HG03571 (cell line): Measurements from ENCODE around the gene TPI1.

Experiments used
- ATAC-seq: cut with Tn5 transposase; IDR thresholded peaks from one replicate; pipeline ENCODE4 v1.9.1; 2021; ENCODE audit not compliant: unreplicated experiment

The TPI1 gene

GRCh38 chr12:6916426-6917200 is 49.3 kb downstream of the TPI1 start:
- ATAC-seq = no peak

DNA sequence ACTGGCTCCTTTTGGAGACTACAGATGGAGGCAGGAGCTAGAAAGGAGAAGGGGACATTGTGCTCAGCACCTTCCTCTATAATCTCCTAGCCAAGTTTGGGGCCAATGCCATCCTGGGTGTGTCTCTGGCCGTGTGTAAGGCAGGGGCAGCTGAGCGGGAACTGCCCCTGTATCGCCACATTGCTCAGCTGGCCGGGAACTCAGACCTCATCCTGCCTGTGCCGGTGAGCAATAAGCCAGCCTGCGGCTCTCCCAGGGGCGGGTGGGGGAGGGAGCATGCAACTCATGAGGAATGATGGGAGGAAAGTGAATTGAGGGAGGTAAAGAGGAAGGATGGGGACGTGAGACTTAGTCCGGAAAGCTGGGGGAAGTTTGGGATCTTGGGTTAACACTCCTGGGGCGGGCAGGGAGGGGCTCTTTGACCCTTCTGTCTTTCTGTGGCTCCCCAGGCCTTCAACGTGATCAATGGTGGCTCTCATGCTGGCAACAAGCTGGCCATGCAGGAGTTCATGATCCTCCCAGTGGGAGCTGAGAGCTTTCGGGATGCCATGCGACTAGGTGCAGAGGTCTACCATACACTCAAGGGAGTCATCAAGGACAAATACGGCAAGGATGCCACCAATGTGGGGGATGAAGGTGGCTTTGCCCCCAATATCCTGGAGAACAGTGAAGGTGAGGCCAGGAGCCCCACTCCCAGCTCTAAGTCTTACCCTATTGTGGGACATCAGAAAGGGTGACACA is 50.3 kb downstream of the TPI1 start:
- no peak for ATAC-seq

- no peak for ATAC-seq
Measured at GRCh38 chr12:6919588-6919987, 52.3 kb downstream of the TPI1 start.
